Tongue (tissue), 2 donors: ENCODE measurements around the gene FHOD3. TPM values are rescaled to one million over a fixed set of nuclear protein-coding genes. Genes with fewer than 3 reads are reported as not detected.

ENCODE experiments used
- DNase-seq: peaks from one replicate; pipeline ENCODE4 v3.0.0-alpha.2; 2015
- total RNA-seq: library from RNA; depleted of rRNA; stranded (reverse); fragments of >200 nt; gene quantifications from one replicate; pipeline ENCODE4 v1.2.3, GENCODE V29; 2014

Gene FHOD3
- total RNA-seq, 1 donor from 2014 or later = 33.0 TPM

DNA sequence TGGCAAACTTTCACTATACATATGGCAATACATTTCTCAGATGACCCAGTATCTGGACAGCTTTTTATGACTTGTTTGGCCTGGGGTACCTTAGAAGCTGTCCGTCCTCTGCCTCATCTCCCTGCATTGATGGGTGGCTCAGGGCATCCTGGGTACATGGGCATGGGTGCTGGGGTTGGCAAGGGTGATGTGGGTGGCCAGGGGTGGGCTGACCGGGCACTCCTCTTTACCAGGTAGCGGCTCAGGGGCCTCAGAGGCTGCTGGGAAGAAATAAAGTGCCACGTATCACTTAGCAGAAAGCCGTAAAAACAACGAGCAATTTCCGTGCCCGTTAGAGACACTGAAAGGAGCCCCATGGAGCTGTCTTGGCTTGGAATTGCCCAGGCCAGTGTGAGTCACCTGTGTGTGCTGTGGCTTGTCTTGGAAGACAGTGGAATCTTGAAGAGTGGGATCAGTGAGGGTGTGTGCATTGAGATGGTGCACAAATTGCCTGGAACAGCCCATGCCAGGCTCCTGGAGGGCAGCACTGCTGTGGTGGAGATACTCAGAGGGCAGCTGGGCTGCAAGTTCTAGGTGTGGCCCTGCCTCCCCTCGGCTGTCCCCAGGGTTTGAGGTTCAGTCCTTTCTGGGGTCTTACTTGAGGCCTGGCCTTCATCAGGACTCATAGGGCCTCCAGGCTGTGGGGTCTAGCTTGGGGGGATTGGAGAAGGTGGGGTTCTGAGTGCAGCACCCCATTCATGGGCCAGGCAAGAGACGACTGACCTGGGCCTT is 88.8 kb downstream of the FHOD3 start:
- DNase-seq = no peak

GRCh38 chr18:36387310-36387709 is 89.8 kb downstream of the FHOD3 start:
- no peak for DNase-seq

- DNase-seq = no peak
These were observed 90.8 kb downstream of the FHOD3 start for GRCh38 chr18:36388310-36388709.

- DNase-seq = no peak
These were observed 91.5 kb downstream of the FHOD3 start for GRCh38 chr18:36389027-36389426.

- peak; percentile 16 for DNase-seq
These were observed 92.5 kb downstream of the FHOD3 start for GRCh38 chr18:36389811-36390581.

DNA sequence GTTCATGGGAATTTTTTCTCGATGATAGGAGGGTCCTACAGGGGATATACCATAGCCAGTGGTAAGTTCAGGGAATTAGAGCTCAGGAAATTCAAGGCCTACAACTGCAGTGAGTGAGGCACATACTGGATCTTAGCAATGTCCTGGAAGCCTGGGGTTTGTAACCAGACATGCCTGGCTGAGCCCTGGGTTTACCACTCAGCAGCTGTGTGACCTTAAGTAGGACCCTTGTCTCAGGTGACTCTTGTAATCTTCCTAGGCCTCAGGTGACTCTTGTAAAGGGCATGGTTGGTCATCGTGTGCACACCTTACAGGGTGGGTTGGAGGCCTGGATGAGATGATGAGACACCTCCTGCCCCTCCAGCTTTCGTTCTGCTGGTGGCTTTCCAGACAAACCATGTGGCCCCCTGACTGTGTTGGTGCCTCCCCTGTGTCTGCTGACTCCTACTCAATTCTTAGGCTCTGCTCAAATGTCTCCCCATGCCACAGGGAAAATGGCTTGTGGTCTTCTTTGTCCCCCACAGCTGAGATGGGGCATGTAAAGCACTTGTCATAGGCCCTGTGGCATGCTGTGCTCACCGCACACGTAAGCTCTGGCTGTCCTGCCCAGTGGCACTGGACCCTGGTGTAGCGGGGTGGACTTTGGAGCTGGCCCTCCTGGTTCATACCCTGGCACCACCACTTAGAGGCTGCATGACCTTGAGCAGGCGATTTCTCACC is 94.1 kb downstream of the FHOD3 start:
- DNase-seq = no peak

GRCh38 chr18:36392164-36392978 is 94.9 kb downstream of the FHOD3 start:
- DNase-seq = peak; percentile 49

- DNase-seq = peak; percentile 32
These were observed 95.4 kb downstream of the FHOD3 start for GRCh38 chr18:36392979-36393287.

GRCh38 chr18:36394486-36394885 is 97.0 kb downstream of the FHOD3 start:
- DNase-seq = no peak

DNA sequence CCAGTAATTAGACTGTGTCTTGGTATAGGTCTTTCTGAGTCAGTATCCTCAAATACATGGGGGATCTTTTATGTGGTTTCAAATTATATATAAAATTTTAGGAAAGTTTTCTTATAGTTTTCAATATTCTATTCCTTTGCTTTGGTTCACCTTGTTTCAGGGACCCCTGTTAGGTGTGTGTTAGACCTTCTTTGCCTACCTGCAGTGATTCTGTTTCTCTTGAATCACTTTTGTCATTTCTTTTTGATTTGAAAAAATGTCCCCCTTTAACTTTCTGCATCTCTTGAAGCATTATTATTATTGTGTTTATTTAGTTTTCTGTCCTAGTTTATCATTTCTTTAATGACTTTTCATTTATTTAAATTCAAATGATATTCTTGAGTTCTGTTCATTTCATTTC is 98.7 kb downstream of the FHOD3 start:
- no peak for DNase-seq

- DNase-seq = no peak
These were observed 99.5 kb downstream of the FHOD3 start for GRCh38 chr18:36397033-36397432.

DNA sequence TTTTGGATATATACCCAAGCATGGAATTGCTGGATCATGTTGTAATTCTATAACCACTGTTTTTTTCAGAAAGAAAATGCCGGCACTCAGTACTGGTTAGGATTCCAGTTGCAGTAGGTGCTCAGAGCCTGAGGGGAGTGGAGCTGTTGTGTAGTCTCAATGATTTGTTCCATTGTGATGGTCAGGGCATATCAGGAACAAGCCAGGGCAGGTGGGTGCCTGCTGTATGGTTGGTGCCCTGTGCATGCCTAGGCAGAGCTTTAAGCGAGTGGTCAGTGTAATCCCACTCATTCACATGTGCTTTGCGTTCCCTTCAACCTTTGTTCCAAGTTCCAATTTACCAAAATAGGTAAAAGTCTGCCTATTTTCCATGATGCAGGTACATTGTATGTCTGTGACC is 100.9 kb downstream of the FHOD3 start:
- no peak for DNase-seq

DNA sequence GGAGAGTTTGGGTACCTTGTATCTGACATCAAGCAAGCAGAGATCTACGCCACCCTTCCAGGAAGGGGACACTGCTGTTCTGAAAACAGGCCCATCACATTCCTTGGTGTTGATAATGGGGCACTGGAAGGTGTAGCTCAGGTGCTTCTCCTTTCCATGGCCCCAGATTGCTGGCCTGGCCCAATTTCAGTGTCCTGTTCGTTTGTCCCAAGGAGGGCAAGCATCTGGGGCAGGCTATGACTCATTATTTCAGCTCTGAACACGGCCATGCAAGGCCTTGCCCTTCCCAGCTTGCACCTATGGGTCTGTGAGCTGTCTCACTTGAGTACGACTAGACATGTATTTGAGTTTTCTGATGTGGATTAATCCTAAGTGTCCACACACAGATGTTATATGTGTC is 101.5 kb downstream of the FHOD3 start:
- DNase-seq = no peak

DNA sequence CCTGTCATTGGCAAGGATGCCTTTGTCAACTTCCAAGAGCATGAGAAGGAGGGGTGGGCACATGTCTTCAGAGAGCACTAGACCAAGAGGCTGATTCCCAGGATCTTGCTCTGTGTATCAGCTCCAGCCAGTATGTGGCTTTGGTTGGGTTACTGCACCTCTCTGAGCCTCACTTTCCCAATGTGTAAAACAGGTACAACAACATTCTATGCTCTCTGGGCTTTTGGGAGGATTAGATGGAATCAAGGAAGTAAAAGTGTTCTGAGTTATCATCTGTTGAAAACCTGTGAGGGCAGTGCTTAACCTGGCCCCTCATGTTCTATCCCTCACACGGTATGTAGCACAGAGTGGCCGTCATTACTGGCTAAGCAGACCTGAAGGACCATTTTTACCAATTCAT is 103.9 kb downstream of the FHOD3 start:
- no peak for DNase-seq

- DNase-seq = peak; percentile 90
These were observed 105.4 kb downstream of the FHOD3 start for GRCh38 chr18:36402765-36403396.

GRCh38 chr18:36403896-36404820 is 106.6 kb downstream of the FHOD3 start:
- DNase-seq = no peak

GRCh38 chr18:36405611-36406010 is 108.1 kb downstream of the FHOD3 start:
- no peak for DNase-seq

DNA sequence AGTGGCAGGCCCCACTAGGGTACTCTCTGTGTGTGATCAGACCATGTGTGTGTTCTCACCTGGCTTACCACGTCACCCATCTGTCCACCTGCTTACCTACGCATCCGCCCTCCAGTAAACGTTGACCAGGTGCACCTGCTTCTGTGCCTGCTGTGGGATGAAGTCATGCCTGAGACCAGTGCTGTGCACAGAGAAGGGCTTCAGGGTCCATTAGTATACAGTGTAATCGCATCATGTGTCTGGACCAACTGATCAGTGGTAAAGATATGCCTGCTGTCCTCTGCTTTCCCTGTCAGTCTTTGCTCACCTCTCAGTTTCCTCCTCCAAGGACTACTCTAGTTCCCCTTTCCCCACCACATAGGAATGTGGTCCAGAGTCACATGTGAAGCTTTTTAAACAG is 109.3 kb downstream of the FHOD3 start:
- no peak for DNase-seq

- no peak for DNase-seq
These were observed 111.1 kb downstream of the FHOD3 start for GRCh38 chr18:36408606-36409005.

DNA sequence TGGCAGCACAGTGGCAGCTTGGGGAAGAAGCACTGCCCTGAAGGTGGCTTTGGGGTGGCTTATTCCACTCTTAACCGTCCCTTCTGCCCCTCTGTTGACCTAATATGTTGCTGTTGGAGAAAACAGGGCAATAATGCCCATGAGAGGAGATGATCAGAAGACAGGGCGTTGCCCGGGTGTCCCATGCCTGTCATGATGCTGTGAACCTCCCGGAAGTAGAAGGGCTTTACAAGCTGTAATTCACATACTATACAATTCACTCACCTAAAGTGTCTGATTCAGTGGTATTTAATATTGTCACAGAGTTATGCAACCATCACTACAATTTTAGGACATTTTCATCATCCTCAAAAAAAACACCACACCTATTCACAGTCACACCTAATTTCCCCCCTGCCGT is 112.3 kb downstream of the FHOD3 start:
- DNase-seq = no peak

- DNase-seq = no peak
These were observed 112.8 kb downstream of the FHOD3 start for GRCh38 chr18:36410346-36410745.
